Stomach (tissue), 4 donors: Measurements from ENCODE around the gene ZNF609.

Experiments
- CTCF ChIP-seq, 7 experiments: fragments of 450-650 bp in 4 of 7; fragments of 200-600 bp in 3 of 7; sonication (generic) in 3 of 7; IDR thresholded peaks; one replicate each; pipeline ENCODE4 v1.5.1; 2016 to 2019; ENCODE audit warnings: antibody characterized with exemption in 7 of 7, control low read depth in 2 of 7, mild to moderate bottlenecking in 1 of 7
- POLR2A ChIP-seq, 4 donors: fragments of 450-650 bp; IDR thresholded peaks; one replicate each; pipeline ENCODE4 v1.6.1; 2016; ENCODE audit warnings: antibody characterized with exemption in 4 of 4, control low read depth in 2 of 4, mild to moderate bottlenecking in 1 of 4, moderate library complexity in 1 of 4

GRCh38 chr15:64532521-64533315, 72.3 kb downstream of the ZNF609 start:
- TF ChIP-seq CTCF (IDR thresholded peaks at IDR 0.05) (no peak), POLR2A (IDR thresholded peaks at IDR 0.05) (no peak)
